ENCODE measurements around the gene NR1D1.

DNA sequence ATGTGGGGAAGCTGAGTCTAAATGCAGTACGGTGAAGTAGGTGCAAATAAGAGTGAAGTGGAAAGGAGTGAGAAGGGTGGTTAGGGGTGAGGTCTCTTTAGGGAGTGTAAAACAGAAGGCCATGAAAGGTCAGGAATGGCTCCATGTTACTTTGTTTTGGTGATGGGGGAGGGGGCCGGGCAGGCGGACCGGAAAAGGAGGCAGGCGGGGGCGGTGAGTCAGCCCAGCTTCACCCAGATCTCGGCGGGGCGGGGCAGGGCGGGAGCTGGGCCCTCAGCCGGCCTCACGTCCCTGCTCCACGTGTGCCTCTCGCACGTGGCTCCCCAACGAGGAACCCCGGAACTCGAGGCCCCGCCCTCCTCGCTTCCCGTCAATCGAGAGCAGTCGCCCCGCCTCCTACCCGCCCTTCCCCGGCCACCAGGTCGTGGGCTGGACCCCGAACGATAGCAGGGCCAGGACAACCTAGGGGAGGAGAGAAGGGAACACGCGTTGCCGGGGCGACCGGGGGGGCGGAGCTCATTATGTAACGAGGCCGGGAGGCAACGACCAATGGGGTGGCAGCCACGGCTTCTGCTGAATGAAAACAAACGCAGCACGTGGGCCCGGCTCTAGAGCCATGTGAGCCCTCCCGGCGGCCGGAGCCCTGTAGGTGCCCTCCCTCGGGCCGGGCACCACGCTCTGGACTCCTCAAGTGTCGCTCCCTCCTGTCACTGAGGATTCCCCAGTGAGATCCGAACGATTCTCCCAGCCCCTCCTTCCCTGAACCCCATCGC, 1.4 kb downstream of the NR1D1 start:
- TF ChIP-seq, protein P1, sequence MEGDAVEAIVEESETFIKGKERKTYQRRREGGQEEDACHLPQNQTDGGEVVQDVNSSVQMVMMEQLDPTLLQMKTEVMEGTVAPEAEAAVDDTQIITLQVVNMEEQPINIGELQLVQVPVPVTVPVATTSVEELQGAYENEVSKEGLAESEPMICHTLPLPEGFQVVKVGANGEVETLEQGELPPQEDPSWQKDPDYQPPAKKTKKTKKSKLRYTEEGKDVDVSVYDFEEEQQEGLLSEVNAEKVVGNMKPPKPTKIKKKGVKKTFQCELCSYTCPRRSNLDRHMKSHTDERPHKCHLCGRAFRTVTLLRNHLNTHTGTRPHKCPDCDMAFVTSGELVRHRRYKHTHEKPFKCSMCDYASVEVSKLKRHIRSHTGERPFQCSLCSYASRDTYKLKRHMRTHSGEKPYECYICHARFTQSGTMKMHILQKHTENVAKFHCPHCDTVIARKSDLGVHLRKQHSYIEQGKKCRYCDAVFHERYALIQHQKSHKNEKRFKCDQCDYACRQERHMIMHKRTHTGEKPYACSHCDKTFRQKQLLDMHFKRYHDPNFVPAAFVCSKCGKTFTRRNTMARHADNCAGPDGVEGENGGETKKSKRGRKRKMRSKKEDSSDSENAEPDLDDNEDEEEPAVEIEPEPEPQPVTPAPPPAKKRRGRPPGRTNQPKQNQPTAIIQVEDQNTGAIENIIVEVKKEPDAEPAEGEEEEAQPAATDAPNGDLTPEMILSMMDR (conservative IDR thresholded peaks at IDR 0.05; ENCODE audit: low read length) = no peak
- TF ChIP-seq EZH2phosphoT487 (IDR thresholded peaks at IDR 0.05; ENCODE audit: borderline replicate concordance, low read depth, low read length) = no peak
